KOPT-K1 (cell line): ENCODE results near the gene RUNDC1.

Experiments
- H3K27ac ChIP-seq: fragments of 200-600 bp; sonication (generic); 2 replicates; pipeline ENCODE4 v1.5.1; 2016; ENCODE audit warnings: antibody characterized with exemption, mild to moderate bottlenecking, low read depth, low read length; ENCODE audit not compliant: poor library complexity, severe bottlenecking
- H3K36me3 ChIP-seq: fragments of 200-600 bp; sonication (generic); 2 replicates; pipeline ENCODE4 v1.5.1; 2017; ENCODE audit warnings: antibody characterized with exemption, mild to moderate bottlenecking, low read length, moderate library complexity; ENCODE audit not compliant: insufficient read depth
- H3K9me3 ChIP-seq: fragments of 200-600 bp; sonication (generic); 2 replicates; pipeline ENCODE4 v1.5.1; 2017; ENCODE audit warnings: antibody characterized with exemption, low read length, mild to moderate bottlenecking; ENCODE audit not compliant: insufficient read depth, poor library complexity, severe bottlenecking

Gene RUNDC1

GRCh38 chr17:43034894-43035293 is 54.5 kb downstream of the RUNDC1 start:
- Histone ChIP-seq H3K36me3 (peaks cover 5% of the 10 kb centered on the region; the same call in 1 of the 2 replicates), H3K9me3 (no peaks in the 10 kb centered on the region), H3K27ac (no peak overlapping the region)

- H3K9me3 ChIP-seq: no peaks in the 10 kb centered on the region
- H3K27ac ChIP-seq: no peak overlapping the region
Observed at GRCh38 chr17:43039646-43040045, 59.3 kb downstream of the RUNDC1 start.

DNA sequence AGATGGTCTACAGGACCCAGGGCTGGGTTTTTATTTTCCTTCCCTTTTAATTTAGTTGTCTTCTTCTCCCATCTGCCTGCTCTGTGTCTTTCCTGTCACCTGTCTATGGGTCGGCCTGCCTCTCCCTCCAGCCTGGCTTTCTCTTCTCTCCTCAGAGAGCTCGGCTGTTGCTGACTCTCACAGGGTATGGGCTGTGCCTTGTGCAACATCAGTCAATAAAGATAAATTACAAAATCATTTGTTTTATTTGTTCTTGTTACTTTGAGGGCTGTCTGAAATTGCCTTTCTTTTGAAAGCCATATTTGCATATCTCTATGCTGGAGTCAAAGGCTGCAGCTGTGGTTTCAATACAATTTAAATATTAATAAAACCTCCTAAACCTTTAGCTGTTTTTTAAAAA is 60.3 kb downstream of the RUNDC1 start:
- no peak overlapping the region for H3K27ac ChIP-seq
- no peaks in the 10 kb centered on the region for H3K9me3 ChIP-seq
- H3K36me3 ChIP-seq: peaks cover 48% of the 10 kb centered on the region

More at GRCh38 chr17:43039646-43040045, 59.3 kb downstream of the RUNDC1 start:
- H3K36me3 ChIP-seq: peaks cover 38% of the 10 kb centered on the region

- Histone ChIP-seq H3K27ac (no peak overlapping the region), H3K36me3 (peaks cover 63% of the 10 kb centered on the region), H3K9me3 (no peaks in the 10 kb centered on the region)
Observed at GRCh38 chr17:43042025-43042628, 61.8 kb downstream of the RUNDC1 start.
